NCI-H510A (cell line): ENCODE results near the gene ERC2.

Source experiments
- DNase-seq: peaks from one replicate; lab custom pipeline; 2025; lab: John Stamatoyannopoulos, UW

Gene ERC2

DNA sequence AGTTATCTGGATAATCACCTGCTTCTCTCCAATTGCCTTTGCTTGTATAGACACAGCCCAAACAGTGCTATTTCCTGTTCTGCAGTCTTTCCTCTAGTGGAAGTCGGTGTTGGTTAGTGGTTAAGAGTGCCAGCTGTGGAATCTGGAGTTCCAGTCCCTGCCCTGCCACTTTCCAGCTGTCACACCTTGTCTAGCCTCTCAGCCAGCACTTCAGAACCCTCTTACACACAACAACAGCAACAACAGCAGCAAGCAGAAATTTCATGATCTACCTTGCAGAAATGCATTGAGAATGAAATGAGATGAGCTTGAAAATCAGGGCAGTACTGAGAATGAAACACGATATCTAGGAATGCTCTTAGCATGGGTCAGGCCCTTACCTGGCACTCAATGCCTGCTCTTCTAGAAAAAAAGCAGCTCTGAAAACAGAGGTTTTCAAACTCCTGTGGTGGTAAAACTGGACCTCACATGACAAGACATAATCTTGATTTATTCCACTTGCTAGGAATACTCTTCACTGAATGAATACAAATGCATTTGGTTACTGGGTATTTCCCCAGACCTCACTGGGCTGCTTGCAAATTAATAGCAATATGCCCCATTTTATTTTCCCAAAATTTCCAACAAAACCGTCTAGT lies 977.9 kb downstream of the ERC2 start:
- peak; percentile 49 for DNase-seq

DNA sequence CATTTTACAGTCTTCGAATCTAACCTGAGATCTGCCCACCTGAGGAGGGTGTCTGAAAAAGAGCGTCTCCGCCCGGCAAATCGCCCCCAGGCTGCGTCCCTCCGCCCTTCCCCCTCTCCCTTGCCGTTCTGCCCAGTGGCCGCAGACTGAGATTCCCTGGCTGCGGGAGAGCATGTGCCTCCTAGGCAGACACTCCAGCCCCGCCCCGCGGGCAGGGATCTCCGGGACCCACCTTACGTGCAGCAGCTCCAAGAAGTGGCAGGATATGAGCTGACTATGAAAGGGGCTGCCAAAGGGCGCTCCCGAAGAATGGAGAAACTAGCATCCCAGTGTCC lies 978.5 kb downstream of the ERC2 start:
- DNase-seq = no peak

DNA sequence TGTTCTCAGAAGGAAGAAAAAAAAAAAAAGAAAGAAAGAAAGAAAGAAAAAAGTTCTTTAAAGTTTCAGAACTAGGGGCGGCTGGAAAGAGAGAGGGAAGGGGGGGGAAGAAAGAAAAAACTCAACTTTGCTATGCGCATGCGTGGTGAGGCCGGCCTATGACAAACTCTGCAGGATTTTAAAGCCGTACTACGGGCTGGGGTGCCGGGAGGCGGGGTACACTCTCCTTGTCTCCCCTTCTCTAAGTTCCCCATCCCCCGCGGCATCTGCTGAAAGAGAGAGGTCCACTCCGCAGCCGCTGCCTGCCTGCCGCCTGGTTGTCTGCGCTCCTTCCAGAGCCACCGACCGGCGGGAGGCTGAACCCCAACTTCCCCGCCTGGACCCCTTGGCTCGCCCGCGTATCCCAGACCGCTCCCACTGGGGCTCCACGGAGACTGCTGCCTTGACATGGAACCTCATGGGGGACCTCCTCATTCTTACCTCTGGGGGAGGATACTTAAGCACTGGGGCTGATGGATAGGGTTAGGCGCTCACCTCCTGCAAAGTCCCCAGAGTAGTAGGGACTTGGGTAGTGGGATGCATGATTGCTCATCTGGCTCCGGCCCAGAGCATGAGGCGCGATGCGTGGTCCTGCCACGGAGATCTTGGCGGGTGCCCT lies 979.7 kb downstream of the ERC2 start:
- DNase-seq = no peak

DNA sequence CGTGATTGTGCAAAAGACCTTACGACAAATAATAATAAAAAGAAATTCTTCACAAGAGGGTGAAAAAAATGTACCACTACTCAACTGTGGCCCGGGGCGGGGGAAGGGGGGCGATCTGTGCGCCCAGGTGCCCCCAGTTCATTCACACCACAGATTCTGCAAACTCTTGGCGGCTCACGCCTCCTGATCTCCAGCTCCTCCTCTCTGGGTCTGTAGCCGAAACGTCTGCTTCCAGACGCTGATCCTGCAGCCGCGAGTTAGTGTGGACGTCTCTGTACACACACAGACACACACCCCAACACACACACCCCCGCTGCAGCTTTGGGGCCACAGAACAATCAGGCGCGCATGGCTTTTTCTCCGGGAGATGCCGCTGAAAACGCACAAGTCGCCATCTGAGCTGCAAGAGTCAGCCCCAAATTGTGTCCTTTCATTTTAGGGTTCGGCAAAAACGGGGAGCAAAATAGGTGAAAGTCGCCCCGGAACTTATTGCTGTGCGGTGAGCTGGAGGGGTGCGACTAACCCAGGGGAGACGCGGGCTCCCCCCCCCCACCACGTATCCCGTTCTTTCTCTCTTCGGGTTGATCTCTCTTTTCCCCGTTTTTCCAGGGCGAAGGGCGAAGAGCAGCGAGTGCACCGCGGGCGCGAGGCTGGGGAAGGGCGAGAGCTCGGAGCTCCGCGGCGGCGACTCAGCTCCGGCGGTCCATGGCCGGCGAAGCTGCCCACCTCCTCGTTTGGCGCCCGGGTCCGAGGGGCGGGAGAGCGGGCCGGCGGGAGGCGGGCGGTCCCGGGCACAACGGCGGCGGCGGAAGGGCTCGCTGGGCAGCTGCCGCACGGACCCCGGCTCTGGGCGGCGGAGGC lies 980.7 kb downstream of the ERC2 start:
- no peak for DNase-seq

DNA sequence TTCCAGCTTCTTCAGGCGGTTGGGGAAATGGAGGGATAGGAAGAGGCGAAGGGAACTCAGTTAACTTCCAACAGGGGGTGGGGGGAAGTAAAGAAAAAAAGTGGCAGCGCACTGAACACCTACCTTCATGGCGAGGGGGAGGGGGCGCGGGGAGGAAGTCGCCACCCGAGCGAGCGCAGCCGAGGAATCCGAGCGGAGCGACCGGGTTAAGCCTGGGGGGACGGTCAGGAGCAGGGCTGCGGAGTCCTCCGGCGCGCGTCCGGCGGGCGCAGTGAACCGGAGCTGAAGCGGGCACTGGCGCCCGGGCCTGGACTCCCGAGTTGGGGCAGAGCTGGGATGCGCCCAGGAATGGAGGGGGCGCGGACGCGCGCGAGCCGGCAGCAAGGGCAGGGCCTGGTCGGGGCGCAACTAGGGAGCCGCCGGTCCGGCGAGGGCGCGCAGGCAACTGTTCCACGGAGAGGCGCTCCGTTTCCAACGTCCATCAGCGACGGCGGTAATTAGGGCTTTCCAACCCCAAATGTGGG lies 981.3 kb downstream of the ERC2 start, which contains the start of gene WNT5A:
Gene WNT5A (minus strand): TSS at position 450 of the 524 bp plus-strand sequence. CDS start 321 bp downstream, at position 129.
- DNase-seq = no peak

DNA sequence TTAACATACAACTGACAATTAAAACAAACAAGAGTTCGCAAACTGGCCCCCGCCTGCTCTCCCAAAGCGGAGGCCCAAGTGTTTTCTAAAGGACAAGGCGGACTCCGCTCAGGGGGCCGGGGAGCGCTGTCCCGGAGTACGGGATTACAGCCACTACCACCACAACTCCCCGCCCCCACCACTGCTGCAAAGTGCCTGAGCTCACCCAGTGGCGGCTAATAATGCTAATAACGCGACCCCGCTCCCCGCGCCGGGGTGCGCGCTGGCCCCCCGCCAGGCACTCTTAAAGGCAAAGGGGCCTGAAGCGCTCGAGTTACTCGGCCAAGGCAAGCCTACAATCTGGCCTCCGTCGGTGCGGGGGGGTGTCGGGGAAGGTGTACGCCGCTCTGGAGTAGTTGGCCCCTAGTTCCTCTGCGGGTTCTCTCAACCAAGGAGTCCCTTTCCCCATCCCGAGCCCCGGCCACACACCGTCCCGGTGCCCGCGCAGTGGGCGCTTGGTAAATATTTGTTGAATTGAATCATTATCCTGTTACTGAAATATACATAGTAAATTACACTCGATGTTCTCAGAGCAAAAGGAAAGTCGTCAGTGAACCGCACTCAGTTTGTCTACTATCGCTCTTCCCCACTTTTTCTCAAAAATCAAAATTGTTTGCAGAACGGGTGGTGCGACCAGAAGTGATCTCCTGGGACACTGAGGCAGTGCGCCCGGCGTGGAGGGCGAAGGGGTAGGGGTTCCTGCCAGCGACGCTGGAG lies 982.0 kb downstream of the ERC2 start:
- DNase-seq = no peak

DNA sequence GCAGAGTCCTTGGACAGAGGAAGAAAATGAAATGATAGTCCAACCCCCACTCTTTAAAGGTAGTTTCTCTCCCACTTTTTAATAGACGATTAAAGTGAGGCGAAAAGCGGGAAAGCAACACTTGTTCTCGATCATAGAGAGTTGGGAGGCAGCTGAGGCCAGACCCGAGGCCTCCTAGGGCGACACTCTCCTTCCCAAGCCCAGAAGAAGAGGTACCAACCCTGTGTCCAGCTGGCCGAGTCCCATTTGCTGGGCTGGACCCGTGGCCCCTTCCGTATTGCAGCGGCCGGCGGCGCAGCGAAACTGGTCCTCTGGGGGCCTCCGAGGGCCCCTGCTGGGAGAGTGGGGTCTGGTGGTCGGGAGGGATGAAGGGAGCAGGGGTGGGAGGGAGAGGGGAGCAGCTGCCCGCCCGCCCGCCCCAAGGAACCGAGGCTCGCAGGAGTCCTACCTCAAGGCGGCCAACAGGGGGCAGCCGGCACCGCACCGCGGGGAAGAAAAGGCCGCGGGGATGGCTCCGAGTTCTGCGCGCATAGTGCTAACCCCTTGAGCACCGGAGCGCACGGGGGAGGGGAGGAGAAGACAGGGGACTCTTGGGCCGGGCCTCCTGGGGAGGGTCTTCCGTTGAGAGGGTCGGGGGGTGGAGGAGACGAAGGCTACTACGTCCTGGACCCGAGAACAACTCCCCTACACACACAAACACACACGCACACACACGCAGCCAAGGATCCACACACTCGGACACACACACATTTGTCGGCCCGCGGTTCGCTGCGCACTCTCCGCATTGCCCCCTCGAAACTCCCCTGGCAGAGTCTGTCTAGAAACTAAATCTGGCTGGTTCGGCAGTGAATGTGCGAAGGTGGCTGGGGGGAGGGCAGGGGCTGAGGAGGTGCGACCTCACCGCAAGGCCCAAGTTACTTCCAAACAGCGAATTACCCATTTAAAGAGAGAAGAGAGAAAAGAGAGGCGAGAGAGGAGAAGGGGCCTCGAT lies 983.2 kb downstream of the ERC2 start:
- DNase-seq = peak; percentile 23

DNA sequence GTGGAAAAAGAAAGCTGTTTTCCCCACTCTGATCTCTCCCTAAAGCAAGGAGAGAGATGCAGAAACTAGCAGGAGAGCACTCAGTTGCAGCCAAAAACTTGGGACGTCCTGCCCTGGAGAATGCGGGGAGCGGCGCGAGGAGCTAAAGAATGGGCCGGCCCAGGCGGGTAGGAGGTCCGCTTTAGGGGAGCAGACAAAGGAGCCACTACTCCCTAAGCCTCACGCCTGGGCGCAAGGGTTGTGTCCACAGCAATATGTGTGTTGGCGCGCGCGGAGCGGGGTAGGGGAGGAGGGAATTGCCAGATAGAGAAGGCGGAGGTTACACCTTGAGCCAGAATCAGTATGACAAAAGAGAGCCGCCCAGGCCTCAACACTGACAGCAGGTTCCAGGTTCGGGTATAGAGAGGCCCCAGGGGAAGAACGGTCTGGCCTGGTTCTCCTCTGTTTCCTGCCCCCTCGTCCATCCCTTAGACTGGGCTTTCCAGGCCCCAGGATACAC lies 984.0 kb downstream of the ERC2 start:
- no peak for DNase-seq

DNA sequence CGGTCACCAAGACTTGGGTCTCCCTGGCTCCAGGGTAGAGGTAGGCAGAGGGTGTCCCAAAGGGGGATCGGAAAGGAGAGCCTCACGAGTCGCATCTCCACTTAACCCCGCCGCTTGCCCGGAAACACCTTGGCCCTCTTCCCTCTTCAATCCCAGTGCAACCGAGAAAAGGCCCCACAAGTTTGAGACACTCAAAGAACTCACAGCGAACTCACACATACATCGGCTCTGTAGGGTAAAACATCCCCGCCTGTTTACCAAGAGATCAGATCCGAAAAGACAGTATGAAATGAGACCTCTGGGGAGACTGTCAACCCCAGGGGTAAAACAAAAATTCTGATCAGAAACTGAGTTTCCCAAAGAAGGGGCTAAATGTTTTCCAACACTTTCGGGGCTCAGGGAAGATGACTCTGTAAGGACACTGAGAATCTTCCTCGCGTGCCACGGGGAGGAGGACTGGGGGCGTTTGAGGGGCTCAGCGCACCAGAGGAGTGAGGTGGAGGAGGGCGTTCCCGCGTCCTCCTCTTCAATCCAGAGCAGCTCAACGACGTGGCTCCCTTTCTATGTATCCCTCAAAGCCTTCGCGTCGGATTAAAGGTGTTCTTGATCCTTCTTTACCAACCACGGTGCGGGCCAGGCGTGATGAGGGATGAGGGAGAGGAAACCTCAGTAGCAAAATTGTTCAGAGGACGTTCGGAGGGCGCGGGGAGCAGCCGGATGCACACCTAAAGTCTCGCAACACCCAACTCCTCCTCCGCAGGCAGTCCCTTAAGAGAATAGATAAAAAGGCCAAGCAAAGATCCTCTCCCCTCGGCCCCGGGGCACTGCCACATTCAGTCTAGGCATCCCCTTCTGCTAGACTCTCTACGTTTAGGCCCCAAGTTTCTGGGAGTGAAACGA lies 984.8 kb downstream of the ERC2 start:
- DNase-seq = no peak

DNA sequence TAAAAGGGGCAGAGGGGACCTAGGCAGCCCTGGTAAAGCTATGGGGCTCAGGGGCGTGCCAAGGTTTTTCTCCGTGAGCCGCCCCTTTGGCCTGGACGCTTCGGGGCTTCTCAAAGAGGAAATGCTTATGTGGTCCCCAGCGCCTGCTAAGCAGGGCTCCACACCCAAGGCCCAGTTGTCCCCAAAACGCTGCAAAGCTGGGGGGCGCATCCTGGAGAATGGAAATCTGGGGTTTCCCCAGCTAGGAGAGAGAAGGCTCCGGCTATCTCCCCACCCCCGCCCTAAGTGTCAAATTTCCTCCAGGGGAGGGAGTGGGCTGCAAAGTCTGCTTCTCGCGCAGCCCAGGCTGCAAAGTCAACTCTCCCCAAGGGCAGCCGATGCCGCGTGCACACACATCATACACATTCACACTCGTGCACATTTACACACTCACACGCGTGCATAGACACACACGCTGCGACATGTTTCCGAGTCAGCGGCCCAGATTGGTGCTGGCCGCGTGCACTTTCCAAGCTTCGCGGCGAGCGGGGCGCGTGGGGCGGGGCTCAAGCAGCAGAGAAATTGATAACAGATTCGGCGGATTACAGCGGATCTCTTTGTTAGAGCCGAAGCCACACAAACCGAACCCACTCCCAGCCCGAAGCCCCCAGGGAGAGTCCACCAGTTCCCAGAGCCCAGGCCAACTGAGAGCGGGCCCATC lies 985.6 kb downstream of the ERC2 start:
- no peak for DNase-seq

DNA sequence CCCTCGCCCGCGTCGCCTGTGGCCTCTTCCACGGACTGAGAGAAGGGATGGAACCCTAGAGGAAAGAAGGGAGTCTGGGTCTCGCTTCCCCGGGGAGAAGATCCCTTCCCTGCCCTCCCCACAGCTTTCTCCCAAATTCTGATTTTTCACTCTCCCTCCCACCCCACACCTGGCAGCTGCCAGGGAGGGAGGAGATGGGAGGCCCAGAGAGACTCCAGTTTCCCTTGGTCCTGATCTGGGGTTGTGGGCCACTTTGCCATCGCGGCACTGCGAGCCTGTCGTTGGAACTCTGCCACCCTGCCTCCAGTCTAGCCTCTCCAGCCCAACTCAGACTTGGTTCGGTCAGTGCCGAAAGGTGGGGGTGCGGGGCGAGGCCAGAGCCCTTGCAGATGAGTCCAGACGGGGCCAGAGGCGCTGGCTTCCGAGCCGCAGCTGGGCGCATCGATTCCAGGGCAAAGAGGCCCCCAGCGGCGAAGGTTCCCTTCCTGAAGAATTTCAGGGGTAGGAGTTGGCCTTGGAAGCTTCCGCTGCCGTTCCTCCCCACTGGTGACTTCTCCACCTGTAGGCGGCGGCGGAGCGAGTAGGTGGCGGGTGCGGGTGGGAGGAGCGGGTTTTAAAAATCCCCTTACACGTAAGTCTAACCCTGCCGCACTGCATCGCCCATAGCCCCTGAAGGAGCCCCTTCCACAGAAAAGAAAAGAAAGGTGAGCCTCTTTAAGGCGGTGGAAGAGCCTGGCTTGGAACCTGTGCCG lies 986.3 kb downstream of the ERC2 start:
- no peak for DNase-seq

DNA sequence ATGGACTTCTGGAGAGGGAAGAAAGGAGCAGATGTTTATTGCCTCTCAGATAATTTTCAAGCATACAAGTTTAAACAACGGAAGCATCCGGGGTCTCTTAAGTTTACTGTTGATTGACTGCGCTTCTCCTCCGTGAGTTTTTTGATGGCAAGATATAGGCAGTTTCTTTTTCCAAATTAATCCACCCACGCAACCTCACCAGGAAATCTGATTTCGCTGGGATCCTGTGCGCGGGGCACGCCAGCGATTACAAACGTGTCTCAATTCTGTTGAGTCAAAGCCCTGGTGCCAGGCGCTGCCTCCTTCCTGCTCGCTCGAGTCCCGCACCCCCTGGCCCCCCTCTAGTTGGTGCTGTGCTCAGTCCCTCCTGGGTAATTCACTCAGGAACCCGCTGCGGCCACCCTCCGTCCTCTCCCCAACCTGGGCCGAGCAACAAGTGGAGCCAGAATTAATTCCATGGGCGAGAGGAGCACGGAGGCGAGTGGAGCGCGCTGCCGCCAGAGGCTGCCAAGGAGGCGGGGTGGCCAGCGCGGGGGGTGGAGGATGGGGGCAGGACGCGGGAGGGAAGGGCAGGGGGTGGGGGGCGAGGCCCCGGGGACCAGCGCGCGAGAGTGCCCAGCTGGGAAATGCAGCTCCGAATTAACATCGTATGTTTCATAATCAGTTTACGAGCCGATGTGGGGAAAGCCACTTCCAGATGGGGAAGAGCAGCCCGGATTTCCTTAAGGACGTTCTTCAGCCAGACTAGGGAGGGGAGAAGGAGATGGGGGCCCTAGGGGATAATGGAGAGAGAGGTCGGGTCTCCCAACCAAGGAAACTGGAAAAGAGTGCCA lies 987.1 kb downstream of the ERC2 start:
- DNase-seq = no peak

DNA sequence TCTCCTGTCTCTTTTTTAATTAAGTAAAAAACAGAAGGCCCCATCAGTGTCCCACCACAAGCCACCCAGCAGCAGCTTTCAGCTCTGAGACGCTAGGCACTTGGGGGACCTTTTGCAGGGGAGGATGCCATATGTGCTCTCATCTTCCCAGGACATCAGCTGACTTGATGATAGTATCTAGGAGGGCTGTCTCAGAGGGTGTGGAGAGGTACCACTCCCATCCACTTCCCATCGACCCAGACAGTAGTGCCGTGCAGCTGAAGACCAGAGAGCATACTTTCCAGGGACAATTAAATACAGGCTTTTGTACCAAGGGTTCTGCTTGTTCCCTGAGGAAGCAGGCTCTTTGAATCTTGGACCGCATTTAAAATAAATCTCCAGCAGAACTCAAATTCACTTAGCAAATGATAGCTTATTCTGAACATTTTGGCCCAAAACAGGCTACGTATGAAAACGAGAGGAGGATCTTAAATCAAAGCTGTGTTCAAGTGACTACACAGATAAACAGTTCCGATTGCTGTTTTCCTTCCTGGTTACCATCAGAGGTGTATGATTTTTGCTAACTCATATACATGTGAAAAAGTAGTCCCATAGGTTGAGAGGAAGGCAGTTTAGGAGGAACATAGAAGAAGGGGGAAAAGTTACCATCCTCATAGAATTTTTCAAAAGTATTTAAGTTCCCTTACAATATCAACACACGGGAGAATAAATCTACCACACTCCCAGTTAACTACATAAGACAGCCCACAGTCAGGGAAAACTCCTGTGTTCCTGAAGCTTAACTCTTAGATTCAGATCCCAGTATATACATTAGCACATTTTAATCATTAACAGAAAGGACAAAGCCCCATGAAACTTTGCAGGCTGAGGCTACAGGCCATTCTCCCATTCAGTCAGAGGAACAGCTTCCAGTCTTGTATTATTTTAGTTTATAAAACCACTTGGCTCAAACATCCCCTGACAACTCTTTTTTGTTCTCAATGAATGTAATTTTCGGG lies 990.7 kb downstream of the ERC2 start:
- no peak for DNase-seq

DNA sequence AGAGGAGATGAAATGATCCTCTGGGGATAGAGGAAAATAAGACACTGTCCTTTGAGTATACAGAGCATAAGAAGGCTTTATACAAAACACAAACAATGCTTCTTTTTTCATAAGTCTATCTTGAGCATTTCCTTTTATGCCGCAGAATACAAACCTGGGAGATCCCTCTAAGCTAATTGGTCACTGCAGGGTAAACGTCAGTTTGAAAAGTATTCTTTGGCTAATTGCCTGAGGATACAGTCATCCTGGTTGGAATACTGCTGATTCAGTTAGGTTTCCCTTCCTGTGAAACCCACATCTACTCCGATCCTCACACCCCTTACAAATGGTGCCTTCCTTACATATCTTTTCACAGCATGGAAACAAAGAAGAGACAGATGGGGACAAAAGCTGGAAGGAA lies 991.8 kb downstream of the ERC2 start:
- no peak for DNase-seq

DNA sequence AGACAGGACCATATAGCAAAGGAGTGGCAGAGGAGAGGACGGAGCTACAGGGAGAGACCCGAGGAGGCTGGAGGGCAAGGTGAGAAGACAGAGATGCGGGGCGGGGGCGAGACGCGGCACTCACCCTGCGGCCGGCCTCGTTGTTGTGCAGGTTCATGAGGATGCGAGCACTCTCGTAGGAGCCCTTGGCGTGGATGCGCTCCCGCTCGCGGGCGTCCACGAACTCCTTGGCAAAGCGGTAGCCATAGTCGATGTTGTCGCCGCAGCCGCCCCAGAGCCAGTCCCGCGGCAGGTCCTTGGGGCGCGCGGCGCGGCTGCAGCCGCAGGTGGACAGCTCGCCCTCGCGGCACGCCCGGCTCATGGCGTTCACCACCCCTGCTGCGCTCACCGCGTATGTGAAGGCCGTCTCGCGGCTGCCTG lies 994.0 kb downstream of the ERC2 start:
- DNase-seq = no peak

DNA sequence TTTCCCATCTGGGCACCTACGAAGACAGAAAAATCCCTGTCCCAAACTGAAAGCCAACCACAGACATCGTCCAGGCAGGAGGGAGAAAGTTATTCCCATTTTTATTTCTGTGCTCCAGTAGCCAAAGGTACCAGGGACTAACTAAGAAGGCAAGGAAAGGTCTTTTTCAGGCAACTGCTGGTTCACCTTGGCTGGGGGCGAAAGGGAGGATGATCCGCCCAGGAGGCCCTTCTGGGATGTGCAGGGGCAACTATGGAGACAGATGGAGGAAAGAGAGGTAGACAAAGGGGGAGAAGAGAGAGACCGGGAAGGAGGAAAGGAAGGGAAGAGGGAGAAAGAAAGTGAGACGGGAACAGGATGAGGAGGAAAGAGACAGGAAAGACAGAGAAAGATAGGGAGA lies 994.5 kb downstream of the ERC2 start:
- DNase-seq = no peak
